ENCODE measurements around the gene ARHGEF9. TPM values are rescaled to one million over a fixed set of nuclear protein-coding genes. Genes with fewer than 3 reads are reported as not detected.

ARHGEF9 gene
- total and polyA plus RNA-seq, 2 of the 8 experiments (the other 6 are each of a cell fraction or from before 2014, with no cell fraction given), result 28.7 to 31.8 TPM

- Histone ChIP-seq H3K4me1 (replicated peaks in 1 of 4; ENCODE audit: control insufficient read depth in 3 of 4, insufficient read depth in 4 of 4, low read length in 3 of 4) (no peaks in the 10 kb centered on the region; a peak in 1 of 7 replicates), H2BK5ac (ENCODE audit: low read depth, low read length) (no peak overlapping the region), H3K27ac (ENCODE audit: low read depth, low read length) (no peak overlapping the region), H2BK20ac (ENCODE audit: low read length) (no peak overlapping the region), H3K23ac (ENCODE audit: insufficient read length) (no peak overlapping the region), H2BK120ac (replicated peaks; ENCODE audit: low read depth, low read length) (no peak overlapping the region), H3K9ac (replicated peaks in 1 of 4; ENCODE audit: extremely low read depth in 1 of 4, low read depth in 3 of 4, low read length in 3 of 4) (no peak overlapping the region; a peak in 1 of 7 replicates), H3K36me3 (ENCODE audit: control insufficient read depth in 2 of 4, insufficient read depth in 4 of 4, low read length in 3 of 4) (no peaks in the 10 kb centered on the region), H3K14ac (ENCODE audit: insufficient read length) (no peak overlapping the region), H4K20me1 (replicated peaks in 1 of 2; ENCODE audit: control insufficient read depth in 1 of 2, insufficient read depth in 2 of 2, low read length in 2 of 2) (peaks cover 0 to 9% of the 10 kb centered on the region in 2 experiments), H2AFZ (ENCODE audit: low read length) (no peak overlapping the region), H3K23me2 (ENCODE audit: low read depth, low read length) (no peaks in the 10 kb centered on the region), H2BK12ac (ENCODE audit: low read depth, low read length) (no peak overlapping the region), H3K79me2 (ENCODE audit: control insufficient read depth in 1 of 2, insufficient read depth in 2 of 2, low read length in 2 of 2) (peaks cover 0 to 54% of the 10 kb centered on the region in 2 experiments; a peak in 2 of 4 replicates), H3K4me2 (ENCODE audit: insufficient read depth in 1 of 2, low read depth in 2 of 2, low read length in 2 of 2) (no peak overlapping the region), H4K5ac (ENCODE audit: insufficient read length, low read depth, low read length) (no peak overlapping the region), H3K4ac (replicated peaks; ENCODE audit: insufficient read length, low read depth, low read length) (no peak overlapping the region), H3K4me3 (ENCODE audit: extremely low read depth in 1 of 4, insufficient read depth in 2 of 4, low read depth in 3 of 4, low read length in 4 of 4) (no peak overlapping the region), H3K27me3 (replicated peaks in 1 of 4; ENCODE audit: control insufficient read depth in 3 of 4, extremely low read depth in 1 of 4, insufficient read depth in 3 of 4, low read length in 3 of 4) (no peaks in the 10 kb centered on the region), H2AK5ac (ENCODE audit: low read depth, low read length) (no peak overlapping the region), H4K8ac (ENCODE audit: extremely low read depth, insufficient read depth, low read length) (no peak overlapping the region), H3K56ac (replicated peaks; ENCODE audit: insufficient read length, low read depth, low read length) (no peak overlapping the region), H3K9me3 (ENCODE audit: insufficient read depth in 2 of 2, low read depth in 1 of 2, low read length in 1 of 2) (no peaks in the 10 kb centered on the region), H4K91ac (replicated peaks; ENCODE audit: insufficient read length, low read length) (no peak overlapping the region), H2BK15ac (ENCODE audit: low read length) (no peak overlapping the region), H3K79me1 (ENCODE audit: low read depth, low read length) (no peaks in the 10 kb centered on the region), H3K18ac (ENCODE audit: extremely low read depth, low read length) (no peak overlapping the region)
- ChIA-PET CTCF (ENCODE audit: partially characterized antibody) (interaction anchor here (0.6 to 0.7 kb wide), 3 partner anchors 13 to 1150 kb away, joined by 3 to 5 read pairs (median 4); no protein-coding TSS in a partner anchor), POLR2A (ENCODE audit: partially characterized antibody) (no interaction called here)
- WGBS, 2 experiments (ENCODE audit: extremely low coverage in 1 of 2, insufficient coverage in 1 of 2, insufficient read length in 1 of 2, insufficient replicate concordance in 2 of 2, low coverage in 1 of 2, low lambda C conversion rate in 2 of 2, missing lambda C conversion rate in 1 of 2), result 60% methylated on average over 1 of the region's 1 CpG; no CpG with 5 or more reads in 1 of the 2 experiments
- DNase-seq (ENCODE audit: low read depth in 1 of 2, low spot score in 2 of 2) (no peak), FAIRE-seq (no peak)
- TF ChIP-seq TEAD4 (IDR thresholded peaks at IDR 0.05; ENCODE audit: low read depth, low read length), result no peak
Measured at GRCh38 chrX:63735882-63736281, 49.1 kb downstream of the ARHGEF9 start.
